GM12875 (cell line): ENCODE measurements around the gene PSEN1.

ENCODE experiments used
- H3K4me3 ChIP-seq: one replicate; pipeline ENCODE4 v1.5.1; 2011; ENCODE audit warnings: low read depth, low read length, control low read depth
- CTCF ChIP-seq: IDR thresholded peaks from 2 replicates; pipeline ENCODE4 v1.5.1; 2011; ENCODE audit warnings: low read depth, mild to moderate bottlenecking, control low read depth, inconsistent platforms, low read length, moderate library complexity, borderline replicate concordance; ENCODE audit not compliant: insufficient read depth

The PSEN1 gene

GRCh38 chr14:73136387-73137225, at the start of gene PSEN1:
PSEN1 (plus strand) TSS chr14:73136507; CDS start chr14:73148020, 11,513 bp downstream.
- peak within 1 kb of the TSS; percentile 70 for H3K4me3 ChIP-seq
- TF ChIP-seq CTCF = no peak

GRCh38 chr14:73091044-73091443, 45.3 kb upstream of the PSEN1 start:
- TF ChIP-seq CTCF = no peak
- H3K4me3 ChIP-seq = no peak overlapping the region

- H3K4me3 ChIP-seq = no peak overlapping the region
- TF ChIP-seq CTCF = no peak
Observed at GRCh38 chr14:73097421-73097820, 38.9 kb upstream of the PSEN1 start.

GRCh38 chr14:73100334-73100733, 36.0 kb upstream of the PSEN1 start:
- TF ChIP-seq CTCF = no peak
- H3K4me3 ChIP-seq = no peak overlapping the region

GRCh38 chr14:73102806-73103497, 33.4 kb upstream of the PSEN1 start:
- TF ChIP-seq CTCF = no peak
- H3K4me3 ChIP-seq = no peak overlapping the region

- no peak overlapping the region for H3K4me3 ChIP-seq
- TF ChIP-seq CTCF = no peak
Observed at GRCh38 chr14:73105050-73105449, 31.3 kb upstream of the PSEN1 start.
